AG04450 (cell line): ENCODE measurements around the gene PCGF1. TPM values are rescaled to one million over a fixed set of nuclear protein-coding genes. Genes with fewer than 3 reads are reported as not detected.
"Not testable (repeated sequence)": the region's sequence is repeated elsewhere in the genome, so short reads cannot be mapped to it uniquely, and the experiment has no call there.

ENCODE experiments used
- CTCF ChIA-PET: fragments of 300-600, 350-600 bp; formaldehyde crosslinking; extraction: SDS; loops from one replicate; lab custom pipeline; 2022; ENCODE audit warnings: antibody characterized with exemption, inconsistent platforms; lab: Charles Lee
- POLR2A ChIA-PET: fragments of 350-600 bp; formaldehyde crosslinking; extraction: SDS; loops from one replicate; lab custom pipeline; 2021; ENCODE audit warnings: antibody characterized with exemption, inconsistent platforms; lab: Yijun Ruan, JAX
- DNase-seq: peaks from one replicate; pipeline ENCODE4 v3.0.0-alpha.2; 2011; ENCODE audit warnings: low read depth, low spot score
- H3K27ac ChIP-seq: one replicate; pipeline ENCODE4 v1.5.1; 2012; ENCODE audit warnings: low read depth, low read length, control low read depth
- H3K27me3 ChIP-seq: one replicate; pipeline ENCODE4 v1.6.0; 2012; ENCODE audit warnings: low read length; ENCODE audit not compliant: control insufficient read depth, insufficient read depth
- H3K4me3 ChIP-seq: 2 replicates; pipeline ENCODE4 v1.5.1; 2011; ENCODE audit warnings: mild to moderate bottlenecking, low read depth, low read length, control low read depth
- H3K9me3 ChIP-seq: 2 replicates; pipeline ENCODE4 v1.5.1; 2012; ENCODE audit warnings: low read length; ENCODE audit not compliant: control insufficient read depth, insufficient read depth
- CTCF ChIP-seq: IDR thresholded peaks from 2 replicates; pipeline ENCODE4 v1.5.1; 2011; ENCODE audit warnings: low read depth, low read length, control low read depth, inconsistent platforms
- polyA plus RNA-seq: library from polyadenylated mRNA; depleted of rRNA; stranded (reverse); fragments of >200 nt; gene quantifications from 2 replicates; pipeline ENCODE4 v1.2.3, GENCODE V29; 2011

Gene PCGF1
- polyA plus RNA-seq, 1 experiment = 20.9 TPM

- DNase-seq = no peak
- CTCF ChIA-PET = interaction anchor here (0.9 to 1.1 kb wide), 2 partner anchors 10 to 13 kb away, joined by 3 to 6 read pairs; partner anchors contain the start of genes CCDC142 and TTC31
- Histone ChIP-seq H3K4me3 (peak overlapping the region; percentile 89), H3K27me3 (no peaks in the 10 kb centered on the region), H3K27ac (peak overlapping the region; percentile 89), H3K9me3 (no peaks in the 10 kb centered on the region; the same call in 1 of the 2 replicates)
- POLR2A ChIA-PET = interaction anchor here (0.8 to 2.9 kb wide), 4 partner anchors 9 to 31 kb away, joined by 3 to 13 read pairs (median 11); partner anchors contain the start of genes CCDC142, INO80B, TTC31 and WBP1
- no peak for TF ChIP-seq CTCF
Observed at GRCh38 chr2:74472945-74473258, 34.6 kb downstream of the PCGF1 start.

GRCh38 chr2:74472086-74472944 lies 35.2 kb downstream of the PCGF1 start, which contains the start of gene MRPL53:
TSS of gene MRPL53 (minus strand) at chr2:74472680. CDS start at chr2:74472660, 20 bp downstream.
- DNase-seq = peak; percentile 83
- POLR2A ChIA-PET = interaction anchor here (0.8 to 2.9 kb wide), 4 partner anchors 10 to 32 kb away, joined by 3 to 13 read pairs (median 11); partner anchors contain the start of genes CCDC142, INO80B, TTC31 and WBP1

GRCh38 chr2:74471332-74472065 lies 36.0 kb downstream of the PCGF1 start:
- H3K9me3 ChIP-seq = no peaks in the 10 kb centered on the region; the same call in 1 of the 2 replicates
- POLR2A ChIA-PET = interaction anchor here (2.9 kb wide), 1 partner anchor 13 kb away, joined by 13 read pairs; the partner anchor contains the start of gene WBP1
- no peak for TF ChIP-seq CTCF
- no peaks in the 10 kb centered on the region for H3K27me3 ChIP-seq
- CTCF ChIA-PET = interaction anchor here (0.6 to 1.4 kb wide), 3 partner anchors 12 to 118 kb away, joined by 3 to 5 read pairs (median 4); partner anchors contain the start of genes CCDC142, INO80B and TTC31
- peak overlapping the region; percentile 89 for H3K27ac ChIP-seq
- H3K4me3 ChIP-seq = peak overlapping the region; percentile 89
- DNase-seq = no peak

More at GRCh38 chr2:74472086-74472944, 35.2 kb downstream of the PCGF1 start, which contains the start of gene MRPL53:
- Histone ChIP-seq H3K27me3 (no peaks in the 10 kb centered on the region), H3K4me3 (peak within 1 kb of the TSS; percentile 89), H3K9me3 (no peaks in the 10 kb centered on the region; the same call in 1 of the 2 replicates), H3K27ac (peak within 1 kb of the TSS; percentile 89)
- no peak for TF ChIP-seq CTCF
- CTCF ChIA-PET = interaction anchor here (0.9 to 1.4 kb wide), 3 partner anchors 11 to 12 kb away, joined by 3 to 6 read pairs (median 5); partner anchors contain the start of genes CCDC142 and TTC31

GRCh38 chr2:74470742-74471141 lies 36.8 kb downstream of the PCGF1 start:
- not testable (repeated sequence) for H3K27ac ChIP-seq, H3K27me3 ChIP-seq, H3K9me3 ChIP-seq, H3K4me3 ChIP-seq, DNase-seq
- CTCF ChIA-PET = interaction anchor here (0.6 to 1.4 kb wide), 2 partner anchors 12 to 16 kb away, joined by 3 to 5 read pairs; partner anchors contain the start of genes CCDC142, INO80B and TTC31
- POLR2A ChIA-PET = interaction anchor here (2.9 kb wide), 1 partner anchor 12 kb away, joined by 13 read pairs; the partner anchor contains the start of gene WBP1

- no peak for TF ChIP-seq CTCF
- H3K27ac ChIP-seq = no peak overlapping the region
- H3K27me3 ChIP-seq = no peaks in the 10 kb centered on the region
- CTCF ChIA-PET = interaction anchor here (0.7 to 1.1 kb wide), 3 partner anchors 14 to 55 kb away, joined by 3 to 4 read pairs (median 3); no protein-coding TSS in a partner anchor
- DNase-seq = no peak
- H3K4me3 ChIP-seq = peak overlapping the region; percentile 82
- POLR2A ChIA-PET = interaction anchor here (1.0 to 1.4 kb wide), 2 partner anchors 10 to 112 kb away, joined by 3 read pairs; partner anchors contain the start of gene INO80B
- no peaks in the 10 kb centered on the region; the same call in 1 of the 2 replicates for H3K9me3 ChIP-seq
Observed at GRCh38 chr2:74464406-74464805, 43.1 kb downstream of the PCGF1 start.
